NCI-H1417 treated with DMSO at 0.1 percent for 48 hours (cell line): ENCODE data around the gene KCNQ1.

Source experiments
- DNase-seq: peaks from one replicate; lab custom pipeline; 2025; lab: John Stamatoyannopoulos, UW

The KCNQ1 gene

DNA sequence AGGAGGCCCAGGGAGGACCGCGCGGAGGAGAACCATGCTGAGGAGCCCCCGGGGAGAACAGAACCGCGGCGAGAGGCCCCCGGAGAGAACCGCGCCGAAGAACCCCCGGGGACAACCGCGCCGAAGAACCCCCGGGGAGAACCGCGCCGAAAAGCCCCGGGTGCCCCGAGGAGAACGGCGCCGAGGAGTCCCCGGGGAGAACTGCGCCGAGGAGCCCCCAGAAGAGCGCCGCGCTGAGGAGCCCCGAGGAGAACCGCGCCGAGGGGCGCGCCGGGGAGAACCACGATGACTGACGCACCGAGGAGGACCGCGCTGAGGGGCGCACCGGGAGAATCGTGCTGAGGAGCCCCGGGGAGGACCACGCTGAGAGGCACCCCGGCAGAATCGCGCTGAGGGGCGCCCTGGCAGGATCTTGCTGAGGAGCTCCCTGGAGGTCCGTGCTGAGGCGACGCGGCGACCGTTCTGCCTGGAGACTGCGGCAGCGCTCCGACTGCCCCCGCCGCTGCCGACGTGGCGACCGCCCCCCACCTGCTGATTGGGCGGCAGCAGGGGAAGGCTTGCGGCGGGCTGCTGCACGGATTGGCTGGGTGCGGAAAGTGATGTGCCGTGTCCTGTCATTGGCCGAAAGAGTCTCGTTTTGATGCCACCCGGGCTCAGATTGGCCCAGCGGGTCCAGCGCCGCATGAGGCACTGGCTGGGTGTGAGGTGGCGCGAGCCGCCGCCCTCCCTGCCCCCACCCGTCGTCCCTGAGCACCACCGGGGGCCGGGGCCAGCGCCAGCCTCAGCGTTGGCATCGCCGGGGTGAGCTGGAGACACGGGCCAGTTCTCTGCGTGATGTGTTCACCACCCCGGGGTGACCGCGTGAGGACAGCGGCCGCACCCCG, 255.0 kb downstream of the KCNQ1 start, which contains the start of gene KCNQ1OT1:
TSS of gene KCNQ1OT1 (minus strand) at position 464 of the 884 bp plus-strand sequence.
- DNase-seq = peak; percentile 31

DNA sequence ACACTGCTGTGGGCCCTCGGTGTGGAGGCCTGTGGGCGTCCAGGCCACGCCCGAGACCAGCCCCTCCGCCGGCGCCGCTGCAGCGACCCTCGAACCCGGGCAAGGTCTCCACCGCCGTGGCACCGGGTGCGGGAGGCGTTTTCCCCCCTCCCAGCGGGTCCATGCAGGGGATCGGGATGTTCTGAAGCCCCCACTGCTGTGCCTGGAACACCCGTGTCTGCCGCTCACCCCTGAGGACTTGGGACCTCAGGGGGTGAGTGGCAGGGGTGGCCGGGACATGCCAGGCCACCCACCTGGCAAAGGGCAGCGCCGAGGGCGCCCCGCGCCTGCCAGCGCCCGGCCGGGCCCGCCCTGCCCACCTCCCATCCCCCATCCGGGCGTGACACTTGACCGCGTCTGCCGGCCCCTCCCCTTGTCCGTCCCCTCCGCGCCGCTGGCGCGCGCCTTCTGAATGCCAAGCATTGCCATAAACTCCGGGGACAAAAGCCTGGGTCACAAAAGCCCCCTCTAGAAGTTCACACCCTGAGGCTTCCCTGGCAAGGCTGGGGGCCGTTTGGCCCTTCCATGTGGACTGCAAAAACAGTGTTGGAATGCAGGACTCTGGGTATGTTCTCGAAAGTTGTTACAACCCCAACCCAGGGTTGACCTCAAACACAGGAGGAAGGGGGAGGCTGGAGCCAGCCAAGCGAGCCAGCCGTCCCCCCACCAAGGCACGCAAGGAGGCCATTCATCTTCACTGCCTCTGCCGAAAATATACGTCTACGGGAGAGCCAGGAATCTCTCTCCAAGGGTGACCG, 255.8 kb downstream of the KCNQ1 start:
- no peak for DNase-seq

GRCh38 chr11:2701230-2701629, 256.4 kb downstream of the KCNQ1 start:
- DNase-seq = no peak

- no peak for DNase-seq
These were observed 257.2 kb downstream of the KCNQ1 start for GRCh38 chr11:2701898-2702434.

DNA sequence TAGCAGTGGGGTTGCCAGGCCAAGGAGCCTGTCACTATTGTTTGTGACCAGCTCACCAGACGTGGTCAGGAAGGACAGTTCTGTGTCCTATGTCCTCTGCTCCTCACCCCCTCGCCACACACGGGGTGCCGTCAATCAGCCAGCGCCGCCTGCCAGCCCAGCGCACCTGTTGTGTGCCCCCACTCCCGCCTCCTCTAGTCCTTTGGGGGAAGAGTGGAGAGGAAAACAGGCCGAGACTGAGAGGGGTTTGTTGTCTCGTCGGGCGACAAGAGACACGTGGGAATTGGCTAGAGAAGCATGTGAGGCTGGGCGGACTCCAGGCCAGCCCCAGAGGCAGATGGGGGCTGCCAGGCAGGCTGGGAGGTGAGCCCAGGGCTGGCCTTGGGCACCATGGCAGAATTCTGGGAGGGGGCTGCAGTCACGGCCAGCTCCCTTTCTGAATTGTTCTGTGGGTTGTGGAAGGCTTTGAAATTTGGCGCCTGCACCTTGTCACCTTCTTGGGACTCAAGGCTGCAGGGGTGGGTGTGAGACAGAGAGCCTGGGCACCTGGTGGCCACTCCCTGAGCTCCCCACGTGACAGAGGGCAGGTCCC, 258.1 kb downstream of the KCNQ1 start:
- DNase-seq = no peak

DNA sequence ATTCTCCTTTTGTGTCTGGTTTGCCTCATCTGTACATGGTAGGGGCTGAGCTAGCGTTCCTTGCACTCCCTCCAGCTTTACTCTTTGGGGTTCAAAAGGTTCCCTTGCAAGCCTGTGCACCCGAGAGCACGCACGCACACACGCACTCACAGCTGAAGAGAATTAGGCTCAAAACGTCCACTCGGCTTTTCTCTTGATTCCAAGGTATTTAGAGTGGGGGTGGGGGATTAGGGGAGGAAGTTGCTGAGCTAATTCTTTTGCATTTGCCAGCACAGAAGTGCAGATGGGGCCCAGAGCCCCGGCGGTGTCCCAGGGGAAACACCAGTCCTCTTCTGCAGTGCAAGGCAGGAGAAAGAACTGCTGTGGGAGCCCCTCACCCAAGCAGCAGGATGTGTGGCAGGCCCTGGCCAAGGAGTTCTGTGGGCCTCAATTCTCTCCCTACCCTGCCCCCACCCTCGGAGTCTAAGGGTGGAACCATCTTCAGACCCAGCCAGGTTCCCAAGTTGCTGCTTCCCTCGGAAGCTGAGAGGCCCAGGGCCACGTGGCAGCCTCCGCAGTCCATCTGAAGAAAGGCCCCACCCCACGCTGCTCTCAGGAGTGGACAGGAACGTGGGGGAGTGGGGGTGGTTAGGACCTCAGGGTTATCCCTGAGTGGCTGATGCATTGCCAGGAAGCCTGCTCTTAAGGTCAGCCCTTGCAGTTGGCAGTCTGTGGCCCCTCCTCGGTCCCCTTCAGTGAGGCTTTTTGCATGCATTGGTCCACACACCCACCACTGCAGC, 258.7 kb downstream of the KCNQ1 start:
- no peak for DNase-seq

DNA sequence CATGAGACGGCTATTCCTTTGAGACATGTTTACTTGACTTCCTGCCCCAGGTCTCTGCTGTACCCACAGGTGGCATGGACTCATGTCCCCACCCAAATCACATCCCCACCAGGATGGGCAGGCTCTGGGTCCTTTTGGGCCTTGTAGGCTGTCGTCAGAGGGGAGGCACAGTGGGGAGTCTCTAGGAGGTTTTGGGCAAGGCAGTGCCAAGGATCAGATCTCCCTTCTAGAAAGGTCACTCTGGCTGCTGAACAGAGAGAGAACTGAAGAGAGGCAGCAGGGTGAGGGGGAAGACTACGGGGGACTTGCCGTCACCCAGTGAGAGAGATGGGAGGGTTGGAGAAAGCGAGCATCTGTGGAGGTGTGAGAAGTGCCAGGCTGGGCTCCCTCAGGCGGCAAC, 259.5 kb downstream of the KCNQ1 start:
- no peak for DNase-seq

- DNase-seq = no peak
These were observed 260.2 kb downstream of the KCNQ1 start for GRCh38 chr11:2704896-2705606.

GRCh38 chr11:2706321-2706720, 261.5 kb downstream of the KCNQ1 start:
- DNase-seq = no peak

DNA sequence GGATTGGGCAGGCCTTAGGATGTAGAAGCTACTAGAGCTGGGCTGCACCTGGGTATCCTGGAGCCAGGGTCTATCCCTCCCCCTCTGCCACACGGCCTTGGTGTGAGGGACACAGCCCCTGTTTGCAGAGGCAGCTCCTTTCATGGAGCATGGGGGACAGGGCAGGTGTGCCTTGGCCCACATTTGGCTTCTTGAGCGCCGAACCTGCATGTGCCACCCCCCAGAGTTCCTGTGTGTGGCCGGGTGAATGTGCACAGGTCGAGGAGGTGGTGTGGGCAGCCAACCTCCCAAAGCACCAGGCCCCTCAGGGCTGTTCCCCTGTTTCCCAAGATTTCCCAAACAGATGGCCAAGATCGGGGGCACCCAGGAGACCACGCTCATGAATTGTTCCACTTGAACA, 262.9 kb downstream of the KCNQ1 start:
- DNase-seq = no peak

GRCh38 chr11:2708151-2708581, 263.4 kb downstream of the KCNQ1 start:
- no peak for DNase-seq

DNA sequence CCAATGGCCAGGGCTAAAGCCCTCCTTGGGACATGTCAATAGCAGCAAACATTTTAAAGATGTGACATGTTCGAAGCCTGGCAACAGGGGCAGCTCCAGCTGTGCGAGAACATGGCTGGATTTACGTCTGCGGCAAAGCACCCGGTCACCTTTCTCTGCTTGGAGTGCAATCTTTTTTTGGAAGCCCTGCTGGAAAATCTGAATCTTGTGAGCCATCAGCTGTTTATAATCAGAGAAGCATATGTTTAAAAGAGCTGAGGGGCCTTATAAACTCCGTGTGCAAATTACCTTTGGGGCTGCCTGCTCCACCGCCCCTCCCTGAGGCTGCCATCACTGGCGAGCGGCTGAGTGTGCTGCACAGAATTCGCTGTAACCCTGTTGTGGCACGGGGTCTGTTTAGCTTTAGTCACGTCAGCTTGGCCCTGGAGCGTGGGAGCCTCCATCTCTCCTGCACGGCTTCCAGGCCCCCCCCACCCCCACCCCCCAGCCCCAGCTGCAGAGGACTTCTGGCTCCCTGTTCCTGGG, 264.0 kb downstream of the KCNQ1 start:
- no peak for DNase-seq

DNA sequence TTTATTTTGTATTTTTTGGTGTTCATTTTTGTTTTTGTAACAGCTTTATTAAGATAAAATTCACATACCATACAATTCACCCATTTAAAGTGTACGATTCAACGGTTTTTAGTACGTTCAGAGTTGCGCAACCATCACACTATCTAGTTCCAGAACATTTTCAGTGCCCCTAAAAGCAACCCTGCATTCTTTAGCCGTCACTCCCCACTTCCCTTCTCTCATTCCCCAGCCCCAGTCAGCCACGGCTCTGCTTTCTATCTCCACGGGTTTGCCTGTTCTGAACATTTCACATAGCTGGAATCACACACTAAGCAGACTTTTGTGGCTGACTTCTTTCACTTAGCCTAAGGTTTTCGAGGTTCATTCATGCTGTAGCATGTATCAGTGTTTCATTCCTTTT, 264.6 kb downstream of the KCNQ1 start:
- DNase-seq = no peak

- no peak for DNase-seq
These were observed 266.4 kb downstream of the KCNQ1 start for GRCh38 chr11:2711161-2711560.

GRCh38 chr11:2713094-2713493, 268.3 kb downstream of the KCNQ1 start:
- no peak for DNase-seq

DNA sequence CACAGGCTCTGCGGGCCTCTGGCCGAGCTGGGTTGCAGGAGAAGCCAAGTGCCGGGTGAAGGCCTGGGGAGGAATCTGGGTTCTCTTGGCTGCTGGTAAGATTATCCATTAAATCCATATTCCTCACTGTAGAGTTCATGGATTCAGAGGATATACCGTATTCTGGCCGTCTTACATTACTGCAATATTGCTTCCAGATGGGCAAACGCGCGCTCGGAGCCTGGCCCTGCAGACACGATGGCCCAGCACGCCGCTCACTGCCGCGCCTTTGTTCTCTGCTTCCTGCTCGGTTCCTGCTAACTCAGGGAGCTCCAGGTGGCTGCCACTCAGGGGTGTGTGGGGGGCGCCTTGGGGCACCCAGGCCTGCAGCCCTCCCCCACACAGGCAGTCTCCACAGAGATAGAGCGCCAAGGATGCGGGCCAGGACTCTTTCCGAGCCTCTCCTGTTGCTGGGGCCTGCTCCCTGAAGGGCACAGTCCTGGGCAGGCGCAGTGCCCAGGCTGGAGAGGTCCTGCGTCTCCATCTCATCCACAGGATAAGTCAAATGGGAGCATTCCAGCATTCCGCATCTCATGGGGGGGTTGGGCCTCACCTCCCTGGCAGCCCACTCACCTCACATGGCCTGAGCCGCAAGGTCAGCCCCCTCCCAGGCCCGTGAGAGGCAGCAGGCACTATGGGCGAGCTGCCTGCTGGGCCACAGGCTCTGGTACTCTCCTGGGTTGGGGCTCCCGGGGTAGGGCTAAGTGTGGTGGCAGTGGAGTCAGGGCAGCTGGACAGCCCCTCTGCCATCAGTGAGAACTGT, 269.1 kb downstream of the KCNQ1 start:
- no peak for DNase-seq

GRCh38 chr11:2714463-2714800, 269.6 kb downstream of the KCNQ1 start:
- DNase-seq = no peak

DNA sequence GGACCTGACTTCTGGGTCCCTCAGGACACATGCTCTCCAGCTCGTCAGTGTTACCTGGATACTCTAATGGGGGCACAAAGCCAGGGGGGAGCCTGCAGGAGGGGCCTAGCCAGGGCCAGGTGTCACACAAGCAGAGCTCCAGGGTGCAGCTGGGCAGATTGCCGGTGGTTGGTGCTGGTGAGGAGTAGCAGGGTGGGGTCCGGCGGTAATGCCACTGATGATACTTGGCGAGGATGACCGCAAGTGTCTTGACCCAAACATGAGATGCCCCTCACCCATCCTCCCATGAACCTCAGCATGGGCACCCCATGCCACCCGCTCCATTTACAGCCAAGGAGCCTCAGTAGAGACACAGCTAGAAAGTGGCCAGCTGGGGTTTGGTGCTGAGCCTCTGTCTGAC, 270.1 kb downstream of the KCNQ1 start:
- no peak for DNase-seq

GRCh38 chr11:2715716-2716350, 271.0 kb downstream of the KCNQ1 start:
- DNase-seq = no peak
